WTC11 (cell line): ENCODE measurements around the gene IL17RC.

Experiments
- AFF4 ChIP-seq: sonication (generic); formaldehyde crosslinking; IDR thresholded peaks from 2 replicates; pipeline ENCODE4 v1.8.1; 2023; ENCODE audit warnings: mild to moderate bottlenecking, missing genetic modification reagents, borderline replicate concordance
- E2F1 ChIP-seq: sonication (generic); formaldehyde crosslinking; IDR thresholded peaks from 2 replicates; pipeline ENCODE4 v1.8.0; 2022; ENCODE audit warnings: mild to moderate bottlenecking, missing genetic modification reagents
- ESRRA ChIP-seq: sonication (generic); formaldehyde crosslinking; IDR thresholded peaks from 2 replicates; pipeline ENCODE4 v1.8.1; 2022; ENCODE audit warnings: mild to moderate bottlenecking, missing genetic modification reagents, borderline replicate concordance
- HMGA2 ChIP-seq: fragments of 250-450 bp; sonication (Bioruptor Pico); IDR thresholded peaks from 2 replicates; pipeline ENCODE4 v1.4.0; 2021; ENCODE audit warnings: mild to moderate bottlenecking, moderate library complexity
- KAT7 ChIP-seq: sonication (generic); formaldehyde crosslinking; IDR thresholded peaks from 2 replicates; pipeline ENCODE4 v1.8.1; 2023; ENCODE audit warnings: missing genetic modification reagents, mild to moderate bottlenecking, borderline replicate concordance
- MXD4 ChIP-seq: fragments of 250-450 bp; sonication (Bioruptor Pico); IDR thresholded peaks from 2 replicates; pipeline ENCODE4 v1.8.0; 2021; ENCODE audit warnings: mild to moderate bottlenecking, moderate library complexity, borderline replicate concordance
- OVOL2 ChIP-seq: fragments of 250-450 bp; sonication (Bioruptor Pico); IDR thresholded peaks from 2 replicates; pipeline ENCODE4 v1.9.0; 2021; ENCODE audit warnings: mild to moderate bottlenecking, borderline replicate concordance
- STAT6 ChIP-seq: sonication (generic); formaldehyde crosslinking; conservative IDR thresholded peaks from 2 replicates; pipeline ENCODE4 v1.8.1; 2023; ENCODE audit warnings: mild to moderate bottlenecking, low read depth, missing genetic modification reagents, moderate library complexity
- TEAD4 ChIP-seq: sonication (generic); formaldehyde crosslinking; IDR thresholded peaks from 2 replicates; pipeline ENCODE4 v1.8.0; 2022; ENCODE audit warnings: mild to moderate bottlenecking, missing genetic modification reagents
- ZBTB21 ChIP-seq: sonication (generic); formaldehyde crosslinking; IDR thresholded peaks from 2 replicates; pipeline ENCODE4 v1.8.1; 2023; ENCODE audit warnings: mild to moderate bottlenecking, missing genetic modification reagents, borderline replicate concordance
- ZNF416 ChIP-seq: fragments of 250-450 bp; sonication (Bioruptor Pico); IDR thresholded peaks from 2 replicates; pipeline ENCODE4 v1.9.0; 2021; ENCODE audit warnings: mild to moderate bottlenecking, inconsistent platforms
- TF ChIP-seq, protein P1 (sequence below): fragments of 200-600 bp; IDR thresholded peaks from 2 replicates; pipeline ENCODE4 v1.8.0; 2022; ENCODE audit warnings: antibody characterized with exemption

GRCh38 chr3:9965200-9965875 lies 48.4 kb downstream of the IL17RC start:
- TF ChIP-seq TEAD4 (CRISPR knock-in tag) = no peak
- TF ChIP-seq, protein P1, sequence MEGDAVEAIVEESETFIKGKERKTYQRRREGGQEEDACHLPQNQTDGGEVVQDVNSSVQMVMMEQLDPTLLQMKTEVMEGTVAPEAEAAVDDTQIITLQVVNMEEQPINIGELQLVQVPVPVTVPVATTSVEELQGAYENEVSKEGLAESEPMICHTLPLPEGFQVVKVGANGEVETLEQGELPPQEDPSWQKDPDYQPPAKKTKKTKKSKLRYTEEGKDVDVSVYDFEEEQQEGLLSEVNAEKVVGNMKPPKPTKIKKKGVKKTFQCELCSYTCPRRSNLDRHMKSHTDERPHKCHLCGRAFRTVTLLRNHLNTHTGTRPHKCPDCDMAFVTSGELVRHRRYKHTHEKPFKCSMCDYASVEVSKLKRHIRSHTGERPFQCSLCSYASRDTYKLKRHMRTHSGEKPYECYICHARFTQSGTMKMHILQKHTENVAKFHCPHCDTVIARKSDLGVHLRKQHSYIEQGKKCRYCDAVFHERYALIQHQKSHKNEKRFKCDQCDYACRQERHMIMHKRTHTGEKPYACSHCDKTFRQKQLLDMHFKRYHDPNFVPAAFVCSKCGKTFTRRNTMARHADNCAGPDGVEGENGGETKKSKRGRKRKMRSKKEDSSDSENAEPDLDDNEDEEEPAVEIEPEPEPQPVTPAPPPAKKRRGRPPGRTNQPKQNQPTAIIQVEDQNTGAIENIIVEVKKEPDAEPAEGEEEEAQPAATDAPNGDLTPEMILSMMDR = no peak
- TF ChIP-seq AFF4 (CRISPR knock-in tag) = no peak
- TF ChIP-seq E2F1 (CRISPR knock-in tag) = no peak
- TF ChIP-seq ZNF416 (CRISPR knock-in tag) = no peak
- no peak for TF ChIP-seq MXD4 (CRISPR knock-in tag)
- no peak for TF ChIP-seq STAT6 (CRISPR knock-in tag)
- no peak for TF ChIP-seq ESRRA (CRISPR knock-in tag)
- no peak for TF ChIP-seq ZBTB21 (CRISPR knock-in tag)
- no peak for TF ChIP-seq OVOL2 (CRISPR knock-in tag)
- TF ChIP-seq KAT7 (CRISPR knock-in tag) = no peak
- no peak for TF ChIP-seq HMGA2 (CRISPR knock-in tag)
